Measurements from ENCODE around the gene NGEF. TPM values are rescaled to one million over a fixed set of nuclear protein-coding genes. Genes with fewer than 3 reads are reported as not detected.

Gene NGEF
- total RNA-seq, 1 experiment from 2014 or later = 71.3 TPM

GRCh38 chr2:233006648-233007047 lies 6.4 kb downstream of the NGEF start:
- CTCF ChIA-PET = no interaction called here
- Histone ChIP-seq H3K9me3 (ENCODE audit: low read length) (no peaks in the 10 kb centered on the region), H3K36me3 (ENCODE audit: low read depth, low read length) (no peaks in the 10 kb centered on the region), H3K4me3 (ENCODE audit: low read length) (no peak overlapping the region), H3K79me2 (ENCODE audit: low read length) (no peaks in the 10 kb centered on the region), H3F3A (ENCODE audit: low read length, unreplicated experiment) (no peaks in the 10 kb centered on the region), H3K4me2 (ENCODE audit: low read length) (no peak overlapping the region), H3K9ac (ENCODE audit: low read length) (no peak overlapping the region), H4K20me1 (ENCODE audit: low read length) (no peaks in the 10 kb centered on the region), H3K9me2 (replicated peaks; ENCODE audit: low read length) (no peaks in the 10 kb centered on the region), H3K27me3 (ENCODE audit: low read length) (no peaks in the 10 kb centered on the region), H2AFZ (ENCODE audit: low read length) (no peak overlapping the region), H3K27ac (ENCODE audit: low read length) (no peak overlapping the region), H3K4me1 (ENCODE audit: insufficient read depth, low read length) (no peaks in the 10 kb centered on the region)
- intact Hi-C loops (cut with micrococcal nuclease) = no loop called here
- no peak for DNase-seq
- POLR2A ChIA-PET (ENCODE audit: unreplicated experiment) = no interaction called here
- no peak for ATAC-seq
- no TSS peak for BruUV-seq (replicated peaks)
- TF ChIP-seq EZH2phosphoT487 (IDR thresholded peaks at IDR 0.05; ENCODE audit: borderline replicate concordance, low read length) (no peak), EZH2 (IDR thresholded peaks at IDR 0.05; ENCODE audit: low read length, unreplicated experiment) (no peak)

GRCh38 chr2:233005096-233005495 lies 8.0 kb downstream of the NGEF start:
- Histone ChIP-seq H3K36me3 (ENCODE audit: low read depth, low read length) (no peaks in the 10 kb centered on the region), H3K9me2 (replicated peaks; ENCODE audit: low read length) (no peaks in the 10 kb centered on the region), H3K27ac (ENCODE audit: low read length) (no peak overlapping the region), H3K4me1 (ENCODE audit: insufficient read depth, low read length) (no peaks in the 10 kb centered on the region), H4K20me1 (ENCODE audit: low read length) (no peaks in the 10 kb centered on the region), H2AFZ (ENCODE audit: low read length) (no peak overlapping the region), H3K9me3 (ENCODE audit: low read length) (no peaks in the 10 kb centered on the region), H3K4me2 (ENCODE audit: low read length) (no peak overlapping the region), H3K4me3 (ENCODE audit: low read length) (no peak overlapping the region), H3K27me3 (ENCODE audit: low read length) (no peaks in the 10 kb centered on the region), H3F3A (ENCODE audit: low read length, unreplicated experiment) (no peaks in the 10 kb centered on the region), H3K9ac (ENCODE audit: low read length) (no peak overlapping the region), H3K79me2 (ENCODE audit: low read length) (no peaks in the 10 kb centered on the region)
- intact Hi-C loops (cut with micrococcal nuclease) = no loop called here
- no TSS peak for BruUV-seq (replicated peaks)
- ATAC-seq = no peak
- ChIA-PET CTCF (no interaction called here), POLR2A (ENCODE audit: unreplicated experiment) (no interaction called here)
- DNase-seq = no peak
- TF ChIP-seq EZH2phosphoT487 (IDR thresholded peaks at IDR 0.05; ENCODE audit: borderline replicate concordance, low read length) (no peak), EZH2 (IDR thresholded peaks at IDR 0.05; ENCODE audit: low read length, unreplicated experiment) (no peak), CTCF (conservative IDR thresholded peaks at IDR 0.05; ENCODE audit: low read depth, low read length) (no peak)

GRCh38 chr2:233003658-233004555 lies 9.1 kb downstream of the NGEF start:
- H3K79me2 ChIP-seq (ENCODE audit: low read length) = no peaks in the 10 kb centered on the region
- no peak overlapping the region for H3K4me2 ChIP-seq (ENCODE audit: low read length)
- DNase-seq = no peak
- no peaks in the 10 kb centered on the region for H3K27me3 ChIP-seq (ENCODE audit: low read length)
- no peak overlapping the region for H3K9ac ChIP-seq (ENCODE audit: low read length)
- H3F3A ChIP-seq (ENCODE audit: low read length, unreplicated experiment) = no peaks in the 10 kb centered on the region
- H3K36me3 ChIP-seq (ENCODE audit: low read depth, low read length) = no peaks in the 10 kb centered on the region
- ChIA-PET POLR2A (ENCODE audit: unreplicated experiment) (no interaction called here), CTCF (no interaction called here)
- H3K27ac ChIP-seq (ENCODE audit: low read length) = no peak overlapping the region
- no peaks in the 10 kb centered on the region for H3K4me1 ChIP-seq (ENCODE audit: insufficient read depth, low read length)
- no peaks in the 10 kb centered on the region for H4K20me1 ChIP-seq (ENCODE audit: low read length)
- H2AFZ ChIP-seq (ENCODE audit: low read length) = no peak overlapping the region
- H3K9me2 ChIP-seq (replicated peaks; ENCODE audit: low read length) = no peaks in the 10 kb centered on the region
- H3K9me3 ChIP-seq (ENCODE audit: low read length) = no peaks in the 10 kb centered on the region
- intact Hi-C loops (cut with micrococcal nuclease) = no loop called here
- no peak overlapping the region for H3K4me3 ChIP-seq (ENCODE audit: low read length)
- no peak for ATAC-seq
- no TSS peak for BruUV-seq (replicated peaks)
- TF ChIP-seq CTCF (conservative IDR thresholded peaks at IDR 0.05; ENCODE audit: low read depth, low read length) (no peak), EZH2 (IDR thresholded peaks at IDR 0.05; ENCODE audit: low read length, unreplicated experiment) (no peak), EZH2phosphoT487 (IDR thresholded peaks at IDR 0.05; ENCODE audit: borderline replicate concordance, low read length) (no peak)
